Activated CD4-positive, CD25-positive, alpha-beta regulatory T cell treated with anti-CD3 and anti-CD28 coated beads, Interleukin-2, amount 50 U/mL, for 24 hours (primary cell): ENCODE results near the gene RAB4B.
"Not testable (repeated sequence)": the region's sequence is repeated elsewhere in the genome, so short reads cannot be mapped to it uniquely, and the experiment has no call there.

Experiments used
- ATAC-seq, 2 donors: fragments of 150-1000 bp; cut with Tn5 transposase; one replicate each; pipeline ENCODE4 v1.10.0; 2021; ENCODE audit warnings: mild to moderate bottlenecking in 1 of 2, moderate library complexity in 1 of 2

The RAB4B gene

DNA sequence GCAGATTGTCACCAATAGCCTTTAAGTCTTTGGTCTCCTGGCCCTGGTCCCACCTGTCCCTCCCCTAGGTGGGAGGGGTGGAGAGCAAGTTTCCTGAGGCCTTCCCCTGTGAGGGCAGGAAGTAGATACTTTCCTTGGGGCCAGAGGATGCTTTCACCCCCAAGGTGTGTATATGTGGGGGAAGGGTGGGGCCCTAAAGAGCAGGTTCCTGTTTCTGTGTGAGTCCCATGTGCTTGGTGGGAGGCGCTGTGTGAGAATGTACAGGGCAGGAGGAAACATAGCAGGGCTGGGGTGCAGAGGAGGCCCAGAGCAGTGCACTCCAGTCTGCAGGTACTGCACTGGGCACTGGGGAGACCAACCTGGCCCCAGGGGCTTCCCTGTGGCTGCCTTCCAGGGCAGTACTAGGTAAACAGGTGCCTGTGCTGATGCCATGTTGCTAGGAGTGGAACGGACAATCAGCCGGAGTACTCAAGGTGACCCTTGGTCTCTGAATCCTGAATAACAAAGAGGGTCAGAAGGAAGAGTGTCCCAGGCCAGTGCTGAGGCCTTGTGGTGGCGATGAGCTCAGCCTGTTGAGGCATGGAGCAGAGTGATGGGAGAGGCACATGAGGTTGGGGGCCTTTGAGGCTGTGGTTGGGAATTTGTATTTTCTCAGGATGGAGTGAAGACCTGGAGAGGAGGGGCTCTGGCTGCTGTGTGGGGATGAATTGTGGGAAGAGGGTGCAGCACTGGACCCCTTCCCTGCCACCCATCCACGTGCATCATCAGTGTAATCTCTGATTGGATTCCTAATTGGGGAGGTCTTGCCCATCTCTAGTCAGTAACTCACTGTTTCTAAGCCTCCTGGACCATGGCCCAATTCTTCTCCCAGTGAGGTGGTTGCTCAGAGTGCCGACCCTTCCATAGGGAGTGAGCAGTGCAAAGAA lies 26.1 kb downstream of the RAB4B start:
- ATAC-seq: peak; percentile 24 to 32

DNA sequence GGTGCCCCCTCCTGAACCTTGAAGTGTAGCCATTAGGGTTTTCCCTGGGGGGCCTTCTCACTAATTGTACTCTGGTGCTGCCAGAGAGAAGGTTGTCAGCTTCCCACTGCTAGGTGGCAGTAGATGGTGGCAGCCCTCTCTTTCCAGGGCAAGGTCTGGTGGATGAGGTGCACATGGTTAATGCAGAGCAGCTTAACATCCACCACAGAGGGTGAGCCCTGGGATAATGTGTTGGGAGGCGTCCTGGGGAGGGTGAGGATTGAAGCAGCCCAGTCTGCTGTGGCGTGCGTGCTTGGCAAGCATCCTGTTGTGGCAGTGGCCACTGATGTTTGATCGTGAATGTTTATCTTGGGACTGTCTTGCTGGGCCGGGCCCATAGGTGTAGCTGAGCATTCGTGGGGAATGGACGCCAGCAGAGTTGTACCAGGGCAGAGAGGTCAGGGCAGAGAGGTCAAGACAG lies 26.8 kb downstream of the RAB4B start:
- no peak for ATAC-seq

GRCh38 chr19:40805258-40805868 lies 27.3 kb downstream of the RAB4B start:
- no peak for ATAC-seq

DNA sequence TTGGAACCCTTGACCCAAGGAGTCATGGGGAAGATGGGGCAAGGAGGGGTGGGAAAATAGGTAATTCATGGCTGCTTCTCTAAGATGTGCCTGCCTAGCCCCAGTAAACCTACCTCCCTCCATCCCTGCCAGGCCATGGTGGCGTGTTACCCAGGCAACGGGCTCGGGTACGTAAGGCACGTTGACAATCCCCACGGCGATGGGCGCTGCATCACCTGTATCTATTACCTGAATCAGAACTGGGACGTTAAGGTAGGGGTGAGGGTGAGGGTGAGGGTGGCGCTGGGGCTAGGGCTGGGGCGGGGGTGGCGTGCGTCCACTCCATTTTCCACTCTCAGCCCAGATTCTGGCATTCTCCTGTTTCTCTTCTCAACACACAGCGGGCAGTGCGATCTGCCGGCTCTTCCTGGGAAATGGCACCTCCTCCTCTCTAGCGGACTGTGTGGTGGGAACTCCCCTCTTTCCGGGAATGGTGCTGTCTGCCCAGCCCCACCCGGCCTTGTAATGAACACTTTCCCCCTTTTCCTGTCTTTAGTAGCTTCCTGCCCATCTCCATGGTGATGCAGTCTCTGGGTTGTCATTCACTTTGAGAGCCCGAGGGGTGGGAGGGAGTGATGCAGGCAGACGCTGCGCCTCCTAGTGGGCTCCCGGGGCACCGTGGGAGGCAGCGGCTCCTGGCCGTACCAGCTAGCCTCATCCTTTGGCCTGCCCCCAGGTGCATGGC lies 28.5 kb downstream of the RAB4B start:
- peak; percentile 57 to 67 for ATAC-seq

- no peak for ATAC-seq
Measured at GRCh38 chr19:40807147-40808020, 29.3 kb downstream of the RAB4B start.

DNA sequence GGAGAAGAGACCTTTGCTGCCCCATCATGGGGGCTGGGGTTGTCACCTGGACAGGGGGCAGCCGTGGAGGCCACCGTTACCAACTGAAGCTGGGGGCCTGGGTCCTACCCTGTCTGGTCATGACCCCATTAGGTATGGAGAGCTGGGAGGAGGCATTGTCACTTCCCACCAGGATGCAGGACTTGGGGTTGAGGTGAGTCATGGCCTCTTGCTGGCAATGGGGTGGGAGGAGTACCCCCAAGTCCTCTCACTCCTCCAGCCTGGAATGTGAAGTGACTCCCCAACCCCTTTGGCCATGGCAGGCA lies 29.9 kb downstream of the RAB4B start:
- no peak for ATAC-seq

GRCh38 chr19:40808497-40808896 lies 30.4 kb downstream of the RAB4B start:
- ATAC-seq: no peak

GRCh38 chr19:40809358-40810086 lies 31.5 kb downstream of the RAB4B start:
- no peak for ATAC-seq

- ATAC-seq: no peak
Measured at GRCh38 chr19:40810160-40810559, 32.1 kb downstream of the RAB4B start.

DNA sequence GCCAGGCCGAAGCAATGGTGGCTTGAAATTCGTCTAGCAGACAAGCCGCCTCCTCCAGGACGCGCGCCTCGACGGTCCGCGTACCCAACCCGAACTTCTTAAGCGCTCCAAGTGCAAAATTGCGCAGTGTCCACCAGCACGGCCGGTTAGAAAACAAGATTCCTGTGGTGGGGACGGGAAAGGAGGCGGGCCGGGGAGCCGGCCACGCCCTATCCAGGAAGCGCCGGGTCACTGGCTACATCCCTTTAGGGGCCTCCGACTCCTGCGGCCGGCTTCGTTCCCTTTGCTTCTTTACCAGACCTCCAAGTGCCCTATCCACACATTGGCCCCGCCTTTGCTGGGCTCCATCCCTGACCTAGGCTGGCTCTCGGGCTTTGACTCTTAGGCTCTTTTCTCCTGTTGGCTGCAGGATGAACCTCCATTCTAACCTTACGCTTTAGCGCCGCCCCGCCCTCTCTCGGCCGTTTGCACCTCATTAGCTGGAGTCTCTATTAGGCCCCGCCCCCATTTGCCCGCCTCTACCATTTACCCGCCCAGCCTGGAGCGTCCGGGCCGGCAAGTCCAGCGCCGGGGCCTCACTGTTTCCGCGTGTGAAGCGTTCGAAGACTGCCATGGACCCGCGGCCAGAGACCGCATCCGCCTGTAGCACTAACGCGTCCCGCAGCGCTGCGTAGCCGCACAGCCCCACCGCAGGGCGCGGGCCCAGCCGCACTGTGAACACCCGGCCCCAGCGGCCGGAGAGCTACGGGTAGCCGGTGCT lies 32.8 kb downstream of the RAB4B start:
- peak; percentile 82 to 85 for ATAC-seq

GRCh38 chr19:40811478-40812341 lies 33.7 kb downstream of the RAB4B start:
- no peak for ATAC-seq

DNA sequence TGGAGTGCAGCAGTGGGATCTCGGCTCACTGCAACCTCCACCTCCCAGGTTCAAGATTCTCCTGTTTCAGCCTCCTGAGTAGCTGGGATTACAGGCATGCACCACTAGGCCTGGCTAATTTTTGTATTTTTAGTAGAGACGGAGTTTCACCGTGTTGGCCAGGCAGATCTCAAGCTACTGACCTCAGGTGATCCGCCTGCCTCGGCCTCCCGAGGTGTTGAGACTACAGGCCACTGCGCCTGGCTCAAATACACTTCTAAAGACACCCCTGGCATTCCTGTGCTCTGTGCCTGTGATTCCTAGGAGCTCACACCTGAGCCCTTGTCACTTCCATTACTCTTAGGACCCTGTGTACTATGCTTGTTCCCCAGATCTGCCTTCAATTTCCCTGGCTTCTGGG lies 34.5 kb downstream of the RAB4B start:
- not testable (repeated sequence) for ATAC-seq

DNA sequence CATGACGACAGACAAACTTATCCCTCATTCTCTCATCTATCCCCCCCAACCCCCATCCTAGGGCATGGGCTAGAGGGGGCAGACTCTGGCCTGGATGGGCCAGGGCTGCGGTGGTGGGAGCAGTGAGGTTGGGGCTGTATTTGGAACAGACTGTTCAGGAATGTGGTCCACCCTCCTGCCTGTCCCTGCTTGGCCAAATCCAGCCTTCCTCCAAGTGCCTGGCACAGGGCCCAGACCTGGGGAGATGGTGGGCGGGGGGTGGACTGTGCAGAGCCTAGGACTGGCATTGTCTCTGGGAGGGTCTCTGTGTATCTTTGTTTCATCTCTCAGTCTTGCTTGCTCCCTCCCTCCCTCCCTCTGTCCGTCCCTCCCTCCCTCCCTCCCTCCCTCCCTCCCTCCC lies 35.1 kb downstream of the RAB4B start:
- no peak for ATAC-seq

DNA sequence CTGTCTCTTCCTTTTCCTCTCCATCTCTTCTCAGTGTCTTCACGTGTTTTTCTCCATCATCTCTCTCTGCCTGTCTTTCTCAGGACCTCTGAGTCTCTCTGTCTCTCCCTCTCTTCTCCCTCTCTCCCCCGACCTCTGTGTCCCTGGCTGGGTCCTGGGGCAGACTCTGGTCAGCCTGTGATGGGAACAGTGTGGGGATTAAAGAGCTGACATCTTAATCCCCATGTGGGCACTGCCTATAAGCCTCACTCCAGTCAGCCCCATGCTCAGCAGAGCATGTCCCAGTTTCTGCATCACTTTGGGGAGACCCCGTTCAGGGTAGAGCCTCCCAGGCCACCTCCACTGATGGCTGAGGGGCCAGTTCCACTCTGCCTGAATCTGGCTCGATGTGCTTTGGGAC lies 37.2 kb downstream of the RAB4B start:
- no peak for ATAC-seq

DNA sequence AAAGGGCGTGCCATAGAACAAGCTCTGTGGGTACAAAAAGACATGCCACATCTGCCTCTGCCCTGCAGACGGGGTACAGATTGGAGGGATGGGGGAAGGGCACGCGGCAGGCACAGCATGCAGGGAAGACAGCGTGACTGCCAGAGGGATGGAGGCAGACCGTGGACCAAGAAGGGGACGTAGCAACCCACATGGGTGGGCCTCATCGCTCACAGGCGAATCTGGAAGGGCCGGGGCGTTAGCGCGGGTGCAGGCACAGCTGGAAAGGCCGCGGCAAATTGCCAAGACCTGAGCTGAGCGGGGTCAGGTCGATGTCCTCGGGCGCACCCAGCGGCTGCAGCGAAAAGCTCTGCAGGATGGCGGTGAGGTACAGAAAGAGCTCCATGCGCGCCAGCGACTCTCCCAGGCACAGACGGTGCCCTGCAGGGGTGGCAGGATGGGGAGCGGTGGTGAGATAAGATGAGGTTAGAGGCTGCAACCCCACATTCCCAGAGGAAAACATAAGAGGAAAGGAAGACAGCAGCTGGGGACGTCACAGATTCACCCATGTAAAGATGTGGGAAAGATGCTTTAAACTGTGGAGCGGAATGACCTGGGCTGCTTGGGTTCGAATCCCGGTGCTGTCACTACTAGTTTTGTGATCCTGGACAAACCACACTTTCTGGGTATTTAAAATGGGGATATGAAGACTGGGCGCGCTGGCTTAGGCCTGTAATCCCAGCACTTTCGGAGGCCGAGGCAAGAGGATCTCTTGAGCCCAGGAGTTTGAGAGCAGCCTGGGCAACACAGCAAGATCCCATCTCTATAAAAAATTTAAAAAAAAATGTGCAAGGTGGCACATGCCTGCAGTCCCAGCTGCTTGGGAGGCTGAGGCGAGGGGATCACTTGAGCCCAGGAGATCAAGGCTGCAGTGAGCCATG lies 40.7 kb downstream of the RAB4B start:
- peak; percentile 95 to 96 for ATAC-seq

- ATAC-seq: not testable (repeated sequence)
Measured at GRCh38 chr19:40819479-40820234, 41.6 kb downstream of the RAB4B start.

GRCh38 chr19:40822161-40822560 lies 44.1 kb downstream of the RAB4B start:
- no peak for ATAC-seq
